Medulla oblongata (tissue), 1 donor: ENCODE results near the gene ATP6V1G2.

Experiments
- DNase-seq: peaks from one replicate; pipeline ENCODE4 v3.0.0-alpha.2; 2015; ENCODE audit errors: extremely low spot score

Gene ATP6V1G2

GRCh38 chr6:31575952-31576685 lies 29.7 kb upstream of the ATP6V1G2 start:
- no peak for DNase-seq

GRCh38 chr6:31575335-31575901 lies 29.0 kb upstream of the ATP6V1G2 start, which contains the start of gene TNF:
Gene TNF, plus strand, starts transcription at chr6:31575565. Its CDS starts 177 bp downstream, at chr6:31575742.
- DNase-seq: peak; percentile 64

GRCh38 chr6:31574106-31575061 lies 28.0 kb upstream of the ATP6V1G2 start:
- DNase-seq: no peak

- DNase-seq: no peak
Measured at GRCh38 chr6:31573239-31574105, 27.1 kb upstream of the ATP6V1G2 start.

- DNase-seq: no peak
Measured at GRCh38 chr6:31572041-31572911, 25.9 kb upstream of the ATP6V1G2 start, which contains the start of gene LTA. Gene LTA, plus strand, starts transcription at chr6:31572289. Its CDS starts 454 bp downstream, at chr6:31572743.

GRCh38 chr6:31569861-31570536 lies 23.6 kb upstream of the ATP6V1G2 start:
- no peak for DNase-seq

- DNase-seq: peak; percentile 52
Measured at GRCh38 chr6:31568537-31568961, 22.1 kb upstream of the ATP6V1G2 start.

- DNase-seq: no peak
Measured at GRCh38 chr6:31567531-31568370, 21.3 kb upstream of the ATP6V1G2 start.

GRCh38 chr6:31560697-31561058 lies 14.3 kb upstream of the ATP6V1G2 start:
- no peak for DNase-seq

GRCh38 chr6:31559958-31560696 lies 13.7 kb upstream of the ATP6V1G2 start:
- DNase-seq: peak; percentile 78

- DNase-seq: no peak
Measured at GRCh38 chr6:31559606-31559957, 13.2 kb upstream of the ATP6V1G2 start.

GRCh38 chr6:31558631-31559500 lies 12.5 kb upstream of the ATP6V1G2 start:
- peak; percentile 71 for DNase-seq

- no peak for DNase-seq
Measured at GRCh38 chr6:31558318-31558625, 11.9 kb upstream of the ATP6V1G2 start.

GRCh38 chr6:31557443-31558317 lies 11.3 kb upstream of the ATP6V1G2 start:
- DNase-seq: no peak

GRCh38 chr6:31556307-31556706 lies 9.9 kb upstream of the ATP6V1G2 start:
- DNase-seq: no peak

- peak; percentile 71 for DNase-seq
Measured at GRCh38 chr6:31551371-31551770, 5.0 kb upstream of the ATP6V1G2 start.
